Measurements from ENCODE around the gene MPP3. TPM values are rescaled to one million over a fixed set of nuclear protein-coding genes. Genes with fewer than 3 reads are reported as not detected.

Gene MPP3
- total and polyA plus RNA-seq, 2 donors from 2014 or later: 3.2 to 5.8 TPM

GRCh38 chr17:43753493-43754129, 79.3 kb downstream of the MPP3 start:
- DNase-seq: no peak
- H3K4me3 ChIP-seq (ENCODE audit: low read length in 3 of 3): no peak overlapping the region
- H3K27ac ChIP-seq (ENCODE audit: low read depth in 2 of 2, low read length in 2 of 2): no peak overlapping the region
- peaks cover 0 to 6% (median 2%) of the 10 kb centered on the region in 3 donors for H3K4me1 ChIP-seq (ENCODE audit: control insufficient read depth in 2 of 3, insufficient read depth in 2 of 3, low read depth in 1 of 3, low read length in 3 of 3)
- no peaks in the 10 kb centered on the region for H3K9me3 ChIP-seq (ENCODE audit: control insufficient read depth in 2 of 3, insufficient read depth in 1 of 3, low read length in 3 of 3)
- H3K36me3 ChIP-seq (ENCODE audit: control insufficient read depth in 2 of 3, insufficient read depth in 3 of 3, low read length in 3 of 3): no peaks in the 10 kb centered on the region
- H3K27me3 ChIP-seq (ENCODE audit: control insufficient read depth, insufficient read depth, low read length): no peaks in the 10 kb centered on the region
- no peak overlapping the region for H3K9ac ChIP-seq (ENCODE audit: low read length in 3 of 3)
- TF ChIP-seq CTCF (IDR thresholded peaks at IDR 0.05; ENCODE audit: borderline replicate concordance, extremely low read depth, insufficient read depth): no peak
- intact Hi-C loops (cut with DNase I): no loop called here
- FAIRE-seq: no peak

Other genes with a start within 250 kb of the MPP3 start
- gene MEOX1, start 171.2 kb downstream of the MPP3 start, total RNA-seq: 1.4 TPM
- gene MEOX1, start 171.2 kb downstream of the MPP3 start, polyA plus RNA-seq (ENCODE audit: insufficient read depth, low read depth, low replicate concordance): not detected
- 0.09 TPM for gene SOST, start 74.4 kb downstream of the MPP3 start, total RNA-seq
- gene SOST, start 74.4 kb downstream of the MPP3 start, polyA plus RNA-seq (ENCODE audit: insufficient read depth, low read depth, low replicate concordance): 15.1 TPM
- gene DUSP3, start 54.2 kb downstream of the MPP3 start, total RNA-seq: 102 TPM
- gene DUSP3, start 54.2 kb downstream of the MPP3 start, polyA plus RNA-seq (ENCODE audit: insufficient read depth, low read depth, low replicate concordance): 126 TPM
- gene CFAP97D1, start 52.7 kb downstream of the MPP3 start, total RNA-seq: not detected
- gene CFAP97D1, start 52.7 kb downstream of the MPP3 start, polyA plus RNA-seq (ENCODE audit: insufficient read depth, low read depth, low replicate concordance): not detected
- gene CD300LG, start 14.0 kb upstream of the MPP3 start, total RNA-seq: 1.2 TPM
- 3.1 TPM for gene CD300LG, start 14.0 kb upstream of the MPP3 start, polyA plus RNA-seq (ENCODE audit: insufficient read depth, low read depth, low replicate concordance)
- 1.2 TPM for gene MPP2, start 74.4 kb upstream of the MPP3 start, total RNA-seq
- 2.7 TPM for gene MPP2, start 74.4 kb upstream of the MPP3 start, polyA plus RNA-seq (ENCODE audit: insufficient read depth, low read depth, low replicate concordance)
- not detected for gene PPY, start 109.3 kb upstream of the MPP3 start, total RNA-seq
- gene PPY, start 109.3 kb upstream of the MPP3 start, polyA plus RNA-seq (ENCODE audit: insufficient read depth, low read depth, low replicate concordance): not detected
- gene PYY, start 120.8 kb upstream of the MPP3 start, total RNA-seq: not detected
- not detected for gene PYY, start 120.8 kb upstream of the MPP3 start, polyA plus RNA-seq (ENCODE audit: insufficient read depth, low read depth, low replicate concordance)
- gene NAGS, start 171.5 kb upstream of the MPP3 start, total RNA-seq: 3.5 TPM
- gene NAGS, start 171.5 kb upstream of the MPP3 start, polyA plus RNA-seq (ENCODE audit: insufficient read depth, low read depth, low replicate concordance): 8.7 TPM
- 31.2 TPM for gene TMEM101, start 181.8 kb upstream of the MPP3 start, total RNA-seq
- 111 TPM for gene TMEM101, start 181.8 kb upstream of the MPP3 start, polyA plus RNA-seq (ENCODE audit: insufficient read depth, low read depth, low replicate concordance)
- 47.6 TPM for gene LSM12, start 233.5 kb upstream of the MPP3 start, total RNA-seq
- gene LSM12, start 233.5 kb upstream of the MPP3 start, polyA plus RNA-seq (ENCODE audit: insufficient read depth, low read depth, low replicate concordance): 29.0 TPM
- 70.0 TPM for gene G6PC3, start 237.6 kb upstream of the MPP3 start, total RNA-seq
- 150 TPM for gene G6PC3, start 237.6 kb upstream of the MPP3 start, polyA plus RNA-seq (ENCODE audit: insufficient read depth, low read depth, low replicate concordance)